Neural cell (in vitro differentiated cells): ENCODE data around the gene HDAC4. TPM values are rescaled to one million over a fixed set of nuclear protein-coding genes. Genes with fewer than 3 reads are reported as not detected.

Experiments
- H2AFZ ChIP-seq: fragments of 200-600, 300-800 bp; sonication (generic), shearing (Covaris generic); 2 replicates; pipeline ENCODE4 v1.6.0; 2014; ENCODE audit warnings: low read depth, mild to moderate bottlenecking, antibody characterized with exemption, low read length, moderate library complexity
- H3F3A ChIP-seq: fragments of 200-600 bp; shearing (Covaris generic); 2 replicates; pipeline ENCODE4 v1.6.1; 2016; ENCODE audit warnings: mild to moderate bottlenecking, moderate library complexity, mixed read lengths, antibody characterized with exemption, low read length; ENCODE audit not compliant: insufficient read depth, poor library complexity, severe bottlenecking
- H3K27ac ChIP-seq: fragments of 200-600, 300-800 bp; sonication (generic), shearing (Covaris generic); 2 replicates; pipeline ENCODE4 v1.5.1; 2014; ENCODE audit warnings: mild to moderate bottlenecking, low read length, moderate library complexity
- H3K27me3 ChIP-seq: fragments of 300-800, 200-600 bp; sonication (generic), shearing (Covaris generic); 2 replicates; pipeline ENCODE4 v1.6.0; 2014; ENCODE audit warnings: mild to moderate bottlenecking, low read depth, low read length, moderate library complexity; ENCODE audit not compliant: insufficient read depth
- H3K36me3 ChIP-seq: fragments of 300-800, 200-600 bp; sonication (generic), shearing (Covaris generic); 2 replicates; pipeline ENCODE4 v1.5.1; 2014; ENCODE audit warnings: mild to moderate bottlenecking, antibody characterized with exemption, low read length, moderate library complexity; ENCODE audit not compliant: insufficient read depth
- H3K4me2 ChIP-seq: fragments of 300-800, 200-600 bp; sonication (generic), shearing (Covaris generic); 2 replicates; pipeline ENCODE4 v1.6.0; 2014; ENCODE audit warnings: mild to moderate bottlenecking, low read length
- H3K4me3 ChIP-seq: fragments of 300-800, 200-600 bp; sonication (generic), shearing (Covaris generic); 2 replicates; pipeline ENCODE4 v1.5.1; 2014; ENCODE audit warnings: mild to moderate bottlenecking, low read length, moderate library complexity
- H3K79me2 ChIP-seq: fragments of 200-600 bp; shearing (Covaris generic); replicated peaks from 2 replicates; pipeline ENCODE4 v1.6.0; 2014; ENCODE audit warnings: mild to moderate bottlenecking, low read length, moderate library complexity; ENCODE audit not compliant: insufficient read depth
- H3K9ac ChIP-seq: fragments of 300-800, 200-600 bp; sonication (generic), shearing (Covaris generic); 2 replicates; pipeline ENCODE4 v1.6.1; 2016; ENCODE audit warnings: mild to moderate bottlenecking, low read length, mixed read lengths
- H3K9me2 ChIP-seq: fragments of 200-600 bp; shearing (Covaris generic); 2 replicates; pipeline ENCODE4 v1.6.1; 2016; ENCODE audit warnings: mild to moderate bottlenecking, low read length, mixed read lengths; ENCODE audit not compliant: insufficient read depth
- H3K9me3 ChIP-seq: fragments of 200-600, 300-800 bp; sonication (generic), shearing (Covaris generic); 2 replicates; pipeline ENCODE4 v1.6.1; 2016; ENCODE audit warnings: mild to moderate bottlenecking, mixed run types, low read length, moderate library complexity, mixed read lengths
- H4K20me1 ChIP-seq: fragments of 200-600 bp; shearing (Covaris generic); 2 replicates; pipeline ENCODE4 v1.6.1; 2016; ENCODE audit warnings: mild to moderate bottlenecking, mixed run types; ENCODE audit not compliant: insufficient read depth
- CTCF ChIP-seq: fragments of 450-650 bp; IDR thresholded peaks from 2 replicates; pipeline ENCODE4 v1.5.1; 2014; ENCODE audit warnings: antibody characterized with exemption, mild to moderate bottlenecking, moderate library complexity; ENCODE audit not compliant: poor library complexity, severe bottlenecking
- EP300 ChIP-seq: fragments of 450-650 bp; conservative IDR thresholded peaks from 2 replicates; pipeline ENCODE4 v1.6.1; 2014; ENCODE audit warnings: antibody characterized with exemption, mild to moderate bottlenecking, moderate library complexity; ENCODE audit not compliant: poor library complexity, severe bottlenecking
- EZH2 ChIP-seq: fragments of 200-600, 300-800 bp; shearing (Covaris generic), sonication (generic); IDR thresholded peaks from 2 replicates; pipeline ENCODE4 v1.6.1; 2014; ENCODE audit warnings: antibody characterized with exemption, low read length, borderline replicate concordance, mild to moderate bottlenecking; ENCODE audit not compliant: insufficient read depth, poor library complexity, severe bottlenecking
- MXI1 ChIP-seq: fragments of 450-650 bp; conservative IDR thresholded peaks from 2 replicates; pipeline ENCODE4 v1.6.1; 2014; ENCODE audit warnings: antibody characterized with exemption, mild to moderate bottlenecking; ENCODE audit not compliant: poor library complexity, severe bottlenecking
- POLR2AphosphoS5 ChIP-seq: IDR thresholded peaks from 2 replicates; pipeline ENCODE4 v1.6.1; 2012
- RAD21 ChIP-seq: fragments of 450-650 bp; conservative IDR thresholded peaks from 2 replicates; pipeline ENCODE4 v1.6.1; 2014; ENCODE audit warnings: antibody characterized with exemption, mild to moderate bottlenecking, moderate library complexity
- REST ChIP-seq: IDR thresholded peaks from 2 replicates; pipeline ENCODE4 v1.6.1; 2012; ENCODE audit warnings: borderline replicate concordance
- SMC3 ChIP-seq: fragments of 450-650 bp; conservative IDR thresholded peaks from 2 replicates; pipeline ENCODE4 v1.6.1; 2014; ENCODE audit warnings: antibody characterized with exemption, mild to moderate bottlenecking, moderate library complexity; ENCODE audit not compliant: poor library complexity
- TAF1 ChIP-seq: IDR thresholded peaks from 2 replicates; pipeline ENCODE4 v1.6.1; 2012; ENCODE audit warnings: low read depth
- polyA plus RNA-seq: library from polyadenylated mRNA; depleted of rRNA; stranded (reverse); fragments of >200 nt; gene quantifications from 2 replicates; pipeline ENCODE4 v1.2.3, GENCODE V29; 2014

Gene HDAC4
- polyA plus RNA-seq, 1 donor from 2014 or later: 3.4 TPM

GRCh38 chr2:239283288-239283945 is 117.4 kb downstream of the HDAC4 start:
- H4K20me1 ChIP-seq: no peaks in the 10 kb centered on the region

More at GRCh38 chr2:239283288-239283945, 117.4 kb downstream of the HDAC4 start:
- Histone ChIP-seq H3K4me2 (no peak overlapping the region), H3K79me2 (no peaks in the 10 kb centered on the region), H3F3A (no peaks in the 10 kb centered on the region), H3K27ac (no peak overlapping the region), H3K9me2 (no peaks in the 10 kb centered on the region), H3K9me3 (no peaks in the 10 kb centered on the region), H3K9ac (no peak overlapping the region), H3K36me3 (no peaks in the 10 kb centered on the region), H3K27me3 (no peaks in the 10 kb centered on the region), H3K4me3 (no peak overlapping the region), H2AFZ (no peak overlapping the region)
- TF ChIP-seq EP300 (no peak), MXI1 (no peak), TAF1 (no peak), POLR2AphosphoS5 (no peak), REST (no peak), RAD21 (no peak), SMC3 (no peak), CTCF (no peak), EZH2 (no peak)
